Adrenal gland (tissue), 12 donors: ENCODE data around the gene RASGRF2. TPM values are rescaled to one million over a fixed set of nuclear protein-coding genes. Genes with fewer than 3 reads are reported as not detected.

Experiments
- DNase-seq, 7 donors: peaks; one replicate each; pipeline ENCODE4 v3.0.0-alpha.2; 2019 to 2020
- H3K27ac ChIP-seq, 5 donors: fragments of 200-600 bp; sonication (generic) in 4 of 5; 1 replicate in 3 of 5; 2 replicates in 2 of 5; pipeline versions ENCODE4 v1.5.1 to v1.8.0; 2016 to 2020; ENCODE audit warnings: mild to moderate bottlenecking in 1 of 5
- H3K27me3 ChIP-seq: fragments of 200-600 bp; 2 replicates; pipeline ENCODE4 v1.8.0; 2021
- H3K36me3 ChIP-seq, 2 donors: fragments of 200-600 bp; replicated peaks in 1 of 2; 1 replicate in 1 of 2; 2 replicates in 1 of 2; pipeline versions ENCODE4 v1.5.1 to v1.8.0; 2018 to 2022
- H3K4me1 ChIP-seq, 2 donors: fragments of 200-600 bp; replicated peaks in 1 of 2; 1 replicate in 1 of 2; 2 replicates in 1 of 2; pipeline versions ENCODE4 v1.5.1 to v1.8.0; 2018 to 2021
- H3K4me3 ChIP-seq, 4 donors: fragments of 200-600 bp; sonication (generic) in 3 of 4; one replicate each; pipeline ENCODE4 v1.5.1; 2016 to 2018
- H3K9me3 ChIP-seq, 3 donors: fragments of 200-600 bp; sonication (generic) in 1 of 3; replicated peaks in 1 of 3; 1 replicate in 2 of 3; 2 replicates in 1 of 3; pipeline versions ENCODE4 v1.5.1 to v1.8.0; 2016 to 2021
- CTCF ChIP-seq, 6 experiments: fragments of 450-650 bp in 4 of 6; fragments of 200-600 bp in 2 of 6; sonication (generic) in 1 of 6; IDR thresholded peaks; 1 replicate in 5 of 6; 2 replicates in 1 of 6; pipeline versions ENCODE4 v1.5.1 to v1.8.0; 2016 to 2021; ENCODE audit warnings: antibody characterized with exemption in 6 of 6, mild to moderate bottlenecking in 2 of 6, moderate library complexity in 1 of 6
- POLR2A ChIP-seq, 2 donors: fragments of 450-650 bp; IDR thresholded peaks; one replicate each; pipeline ENCODE4 v1.6.1; 2017; ENCODE audit warnings: antibody characterized with exemption in 2 of 2, mild to moderate bottlenecking in 2 of 2, moderate library complexity in 1 of 2
- WGBS, 4 donors: extraction: QIAGEN DNeasy Blood & Tissue Kit in 2 of 4; methylation state at CpG; one replicate each; pipeline versions ENCODE4 v1.1.5 to v1.1.7; 2013 to 2017; 5-methylcytosine and 5-hydroxymethylcytosine counted together
- intact Hi-C, 2 donors: fragments of 100-400 bp; cut with DNase I; formaldehyde crosslinking; loops; one replicate each; pipeline versions ENCODE4 v1.14.1 to v1.15.0; 2022 to 2023
- polyA plus RNA-seq, 3 donors: library from polyadenylated mRNA; stranded (reverse); fragments of 200-250 nt in 2 of 3; fragments of 350-450 nt in 1 of 3; fragmentation: Illumina TruSeq in 1 of 3; extraction: RNeasy Lipid Tissue Mini Kit (QIAGEN cat#74804) in 1 of 3; gene quantifications; one replicate each; pipeline ENCODE4 v1.2.3, GENCODE V29; 2013 to 2014
- total RNA-seq, 9 donors: library from RNA; depleted of rRNA in 4 of 9; stranded (reverse); fragments of >200 nt in 4 of 9; fragments of 120-200 nt in 1 of 9; fragmentation: NEBNext Ultra II Directional in 1 of 9; extraction: Animal tissue kit (Norgen Biotek cat#: 25700) in 1 of 9; gene quantifications; one replicate each; pipeline versions ENCODE4 v1.1.0 to v1.2.4, GENCODE V29; 2013 to 2023
- donor health status: healthy with polysubstance abuse.
- donor health status: Bipolar disorder and iron deficiency.
- donor health status: DM: yes; HTN: yes; CAD: no.
- donor health status: DM: no; HTN: no; CAD: no.
- donor health status: DM: no; HTN: no; CAD: no.
- donor health status: DM: yes; HTN: yes; CAD: no.

RASGRF2 gene
- total and polyA plus RNA-seq, 12 donors: 0.33 to 5.7 (median 2.4) TPM

GRCh38 chr5:81234801-81235200 lies 274.6 kb downstream of the RASGRF2 start:
- Histone ChIP-seq H3K36me3 (no peaks in the 10 kb centered on the region), H3K4me1 (peaks cover 21 to 30% of the 10 kb centered on the region in 2 donors), H3K4me3 (peak overlapping the region in 1 of 4 donors; percentile 53), H3K27ac (peak overlapping the region; percentile 61 to 94 (median 88)), H3K27me3 (no peaks in the 10 kb centered on the region), H3K9me3 (no peaks in the 10 kb centered on the region)
- TF ChIP-seq POLR2A (IDR thresholded peaks at IDR 0.05) (no peak), CTCF (IDR thresholded peaks at IDR 0.05) (no peak)
- peak in 4 of 7 donors; percentile 46 to 58 (median 54) for DNase-seq
- intact Hi-C loops: no loop called here
- 40 to 62% (median 47%) methylated on average over 3 of the region's 3 CpGs for WGBS, 4 donors

- DNase-seq: peak; percentile 53 to 76 (median 66)
- H3K27me3 ChIP-seq: no peaks in the 10 kb centered on the region
- H3K9me3 ChIP-seq: no peaks in the 10 kb centered on the region
- H3K4me1 ChIP-seq: peaks cover 21 to 36% of the 10 kb centered on the region in 2 donors
- intact Hi-C loops: no loop called here
- no peak overlapping the region for H3K4me3 ChIP-seq
- peak overlapping the region in 3 of 5 donors; percentile 88 to 94 (median 92) for H3K27ac ChIP-seq
- H3K36me3 ChIP-seq: no peaks in the 10 kb centered on the region
- TF ChIP-seq POLR2A (IDR thresholded peaks at IDR 0.05): no peak
- TF ChIP-seq CTCF (IDR thresholded peaks at IDR 0.05): no peak
- 23 to 54% (median 45%) methylated on average over 5 to 10 of the region's 10 CpGs for WGBS, 4 donors
These were observed 275.3 kb downstream of the RASGRF2 start for GRCh38 chr5:81235287-81236072.

- Histone ChIP-seq H3K4me1 (peaks cover 21 to 44% of the 10 kb centered on the region in 2 donors), H3K36me3 (no peaks in the 10 kb centered on the region), H3K4me3 (no peak overlapping the region), H3K27ac (no peak overlapping the region), H3K27me3 (no peaks in the 10 kb centered on the region), H3K9me3 (no peaks in the 10 kb centered on the region)
- WGBS, 4 donors: 89 to 95% (median 92%) methylated on average over 4 of the region's 4 CpGs
- TF ChIP-seq POLR2A (IDR thresholded peaks at IDR 0.05) (no peak), CTCF (IDR thresholded peaks at IDR 0.05) (no peak)
- no peak for DNase-seq
- intact Hi-C loops: loop anchor here in 1 of 2 donors (2.0 kb wide), 1 partner anchor 60 kb away; no protein-coding TSS in a partner anchor
These were observed 278.3 kb downstream of the RASGRF2 start for GRCh38 chr5:81238460-81238859.

GRCh38 chr5:81239613-81240012 lies 279.4 kb downstream of the RASGRF2 start:
- WGBS, 4 donors: 66 to 89% (median 70%) methylated on average over 4 to 5 of the region's 5 CpGs
- H3K27ac ChIP-seq: peak overlapping the region in 1 of 5 donors; percentile 36
- peaks cover 13 to 34% of the 10 kb centered on the region in 2 donors for H3K4me1 ChIP-seq
- TF ChIP-seq POLR2A (IDR thresholded peaks at IDR 0.05) (peak in 1 of 2 donors; percentile 14), CTCF (IDR thresholded peaks at IDR 0.05) (peak in 3 of 6 experiments; percentile 3 to 22 (median 8))
- no peaks in the 10 kb centered on the region for H3K27me3 ChIP-seq
- H3K4me3 ChIP-seq: no peak overlapping the region
- DNase-seq: peak in 4 of 7 donors; percentile 35 to 68 (median 60)
- intact Hi-C loops: loop anchor here in 1 of 2 donors (2.0 kb wide), 1 partner anchor 59 kb away; no protein-coding TSS in a partner anchor
- no peaks in the 10 kb centered on the region for H3K9me3 ChIP-seq
- H3K36me3 ChIP-seq: no peaks in the 10 kb centered on the region
